ENCODE results near the gene AGTR2.

DNA sequence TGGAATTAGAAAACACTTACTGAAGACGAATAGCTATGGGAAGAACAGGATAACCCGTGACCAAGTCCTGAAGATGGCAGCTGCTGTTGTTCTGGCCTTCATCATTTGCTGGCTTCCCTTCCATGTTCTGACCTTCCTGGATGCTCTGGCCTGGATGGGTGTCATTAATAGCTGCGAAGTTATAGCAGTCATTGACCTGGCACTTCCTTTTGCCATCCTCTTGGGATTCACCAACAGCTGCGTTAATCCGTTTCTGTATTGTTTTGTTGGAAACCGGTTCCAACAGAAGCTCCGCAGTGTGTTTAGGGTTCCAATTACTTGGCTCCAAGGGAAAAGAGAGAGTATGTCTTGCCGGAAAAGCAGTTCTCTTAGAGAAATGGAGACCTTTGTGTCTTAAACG is 2.4 kb downstream of the AGTR2 start:
- TF ChIP-seq POLR2AphosphoS5 (IDR thresholded peaks at IDR 0.05; ENCODE audit: low read depth) (no peak), EZH2 (IDR thresholded peaks at IDR 0.05; ENCODE audit: low read depth, unreplicated experiment) (no peak), ZNF331 (CRISPR knock-in tag; IDR thresholded peaks at IDR 0.05; ENCODE audit: low read depth) (no peak)
- TF ChIP-seq, protein P1, sequence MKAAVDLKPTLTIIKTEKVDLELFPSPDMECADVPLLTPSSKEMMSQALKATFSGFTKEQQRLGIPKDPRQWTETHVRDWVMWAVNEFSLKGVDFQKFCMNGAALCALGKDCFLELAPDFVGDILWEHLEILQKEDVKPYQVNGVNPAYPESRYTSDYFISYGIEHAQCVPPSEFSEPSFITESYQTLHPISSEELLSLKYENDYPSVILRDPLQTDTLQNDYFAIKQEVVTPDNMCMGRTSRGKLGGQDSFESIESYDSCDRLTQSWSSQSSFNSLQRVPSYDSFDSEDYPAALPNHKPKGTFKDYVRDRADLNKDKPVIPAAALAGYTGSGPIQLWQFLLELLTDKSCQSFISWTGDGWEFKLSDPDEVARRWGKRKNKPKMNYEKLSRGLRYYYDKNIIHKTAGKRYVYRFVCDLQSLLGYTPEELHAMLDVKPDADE (IDR thresholded peaks at IDR 0.05) = no peak
- TF ChIP-seq, protein P2, sequence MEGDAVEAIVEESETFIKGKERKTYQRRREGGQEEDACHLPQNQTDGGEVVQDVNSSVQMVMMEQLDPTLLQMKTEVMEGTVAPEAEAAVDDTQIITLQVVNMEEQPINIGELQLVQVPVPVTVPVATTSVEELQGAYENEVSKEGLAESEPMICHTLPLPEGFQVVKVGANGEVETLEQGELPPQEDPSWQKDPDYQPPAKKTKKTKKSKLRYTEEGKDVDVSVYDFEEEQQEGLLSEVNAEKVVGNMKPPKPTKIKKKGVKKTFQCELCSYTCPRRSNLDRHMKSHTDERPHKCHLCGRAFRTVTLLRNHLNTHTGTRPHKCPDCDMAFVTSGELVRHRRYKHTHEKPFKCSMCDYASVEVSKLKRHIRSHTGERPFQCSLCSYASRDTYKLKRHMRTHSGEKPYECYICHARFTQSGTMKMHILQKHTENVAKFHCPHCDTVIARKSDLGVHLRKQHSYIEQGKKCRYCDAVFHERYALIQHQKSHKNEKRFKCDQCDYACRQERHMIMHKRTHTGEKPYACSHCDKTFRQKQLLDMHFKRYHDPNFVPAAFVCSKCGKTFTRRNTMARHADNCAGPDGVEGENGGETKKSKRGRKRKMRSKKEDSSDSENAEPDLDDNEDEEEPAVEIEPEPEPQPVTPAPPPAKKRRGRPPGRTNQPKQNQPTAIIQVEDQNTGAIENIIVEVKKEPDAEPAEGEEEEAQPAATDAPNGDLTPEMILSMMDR (conservative IDR thresholded peaks at IDR 0.05; ENCODE audit: low read depth in 2 of 2) = no peak

All from GM23338 (cell line).